ENCODE results near the gene TPM3.
"Not testable (repeated sequence)": the region's sequence is repeated elsewhere in the genome, so short reads cannot be mapped to it uniquely, and the experiment has no call there.

The TPM3 gene

DNA sequence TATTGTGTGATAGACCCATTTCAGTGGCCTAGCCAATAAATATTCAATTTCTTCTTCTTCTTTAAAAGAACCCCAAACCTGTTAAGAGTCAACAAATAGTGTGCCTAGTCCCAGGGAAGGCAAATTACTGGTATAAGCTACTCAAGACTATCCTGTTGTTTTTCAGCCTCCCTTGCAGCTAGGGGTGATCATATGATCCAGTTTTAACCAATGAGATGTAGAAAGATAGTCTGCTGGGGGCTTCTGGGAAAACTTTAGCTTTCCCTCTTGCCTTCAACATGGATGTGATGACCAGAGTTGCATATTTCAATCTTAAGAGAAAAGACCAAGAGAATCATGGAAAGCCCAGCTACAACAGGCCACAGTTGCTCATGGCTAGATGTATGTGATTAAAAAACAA, 32.3 kb downstream of the TPM3 start:
- no peak for DNase-seq

DNA sequence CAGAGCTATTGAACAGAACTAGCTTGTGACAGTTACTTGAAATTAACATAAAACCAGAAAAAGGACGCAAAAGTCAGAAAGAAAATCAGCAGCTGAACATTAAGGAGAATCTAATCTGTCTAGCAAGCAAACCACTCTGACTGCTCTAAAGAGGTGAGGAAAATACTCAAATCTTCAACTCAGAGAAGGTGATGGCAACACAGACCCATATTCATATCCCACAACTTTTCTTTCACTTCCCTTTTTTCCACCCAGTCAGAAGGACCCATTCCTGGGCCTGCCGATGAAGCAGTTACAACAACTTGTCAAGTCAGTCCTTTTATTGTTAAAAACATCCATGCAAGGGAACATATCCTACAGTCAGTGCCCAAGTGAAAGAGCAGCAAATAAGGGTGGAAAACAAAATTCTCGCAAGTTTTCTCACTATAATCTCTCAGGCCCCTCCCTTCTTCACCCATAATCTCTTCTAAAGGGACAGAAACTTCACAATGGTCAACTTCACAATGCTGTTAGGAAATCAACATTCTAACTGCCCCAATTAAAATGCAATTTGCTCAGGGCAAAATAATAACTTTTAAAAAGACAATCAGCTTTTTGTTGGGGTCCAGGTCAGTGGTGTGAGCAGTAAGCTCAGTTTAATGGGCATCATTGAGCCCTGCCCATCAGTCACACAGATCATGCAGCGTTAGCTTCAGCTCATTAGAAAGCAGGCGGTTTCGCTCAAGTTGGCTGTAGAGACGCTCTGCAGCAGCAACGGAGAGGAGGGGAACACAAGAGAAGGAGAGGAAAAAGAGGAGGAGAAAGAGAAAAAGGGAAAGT, 33.4 kb downstream of the TPM3 start:
- DNase-seq: no peak

DNA sequence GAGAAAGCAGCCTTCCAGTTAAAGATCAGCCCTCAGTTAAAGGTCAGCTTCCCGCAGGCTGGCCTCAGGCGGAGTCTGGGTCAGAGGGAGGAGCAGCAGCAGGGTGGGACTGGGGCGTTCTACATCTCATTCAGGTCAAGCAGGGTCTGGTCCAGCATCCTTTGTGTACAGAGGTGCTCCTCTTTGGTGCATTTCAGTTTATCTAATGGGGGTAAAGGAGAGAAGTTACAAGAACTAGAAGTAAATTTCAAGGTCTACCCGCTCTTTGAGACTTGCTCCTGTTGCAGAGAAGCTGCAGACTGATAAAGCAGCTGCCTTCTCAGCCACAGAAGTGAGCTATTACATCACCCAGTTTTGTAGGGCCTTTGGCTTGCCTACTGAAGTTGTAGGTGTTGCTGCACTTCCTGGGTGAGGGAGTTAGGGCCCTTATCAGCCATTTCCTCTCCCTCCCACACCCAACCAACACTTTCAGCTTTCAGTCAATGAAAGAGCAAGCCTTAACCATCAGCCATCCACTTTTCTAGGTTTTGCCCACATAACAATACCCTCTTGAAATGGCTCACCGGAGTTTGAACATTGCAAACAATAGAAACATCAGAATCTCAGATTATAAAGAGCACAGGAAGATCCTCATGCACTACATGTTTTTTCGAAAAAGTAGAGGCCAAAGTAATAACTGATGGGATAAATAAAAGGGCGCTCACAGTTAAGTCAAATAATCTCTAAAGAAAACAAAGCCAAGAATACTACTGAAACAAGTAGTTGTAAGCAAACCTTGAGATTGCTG, 34.2 kb downstream of the TPM3 start:
- peak; percentile 48 for DNase-seq

DNA sequence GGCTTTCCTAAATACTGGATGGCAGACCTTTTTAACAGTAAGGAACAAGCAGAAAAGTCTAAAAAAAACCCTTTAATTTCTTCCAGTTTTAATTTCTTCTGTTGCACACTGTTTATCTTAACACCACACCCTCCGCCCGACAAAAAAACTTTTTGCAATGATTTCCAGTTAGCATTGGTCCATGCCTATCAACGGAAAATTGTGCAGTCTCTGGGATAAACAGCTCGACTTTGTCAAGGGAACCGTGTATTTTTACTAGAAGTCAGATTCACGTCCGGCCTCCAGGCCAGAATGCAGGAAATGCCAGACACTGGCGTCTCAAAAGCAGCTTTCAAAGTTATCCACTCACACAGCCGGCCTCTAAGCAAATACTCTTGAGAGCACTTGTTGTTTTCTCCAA, 36.6 kb downstream of the TPM3 start:
- DNase-seq: no peak

DNA sequence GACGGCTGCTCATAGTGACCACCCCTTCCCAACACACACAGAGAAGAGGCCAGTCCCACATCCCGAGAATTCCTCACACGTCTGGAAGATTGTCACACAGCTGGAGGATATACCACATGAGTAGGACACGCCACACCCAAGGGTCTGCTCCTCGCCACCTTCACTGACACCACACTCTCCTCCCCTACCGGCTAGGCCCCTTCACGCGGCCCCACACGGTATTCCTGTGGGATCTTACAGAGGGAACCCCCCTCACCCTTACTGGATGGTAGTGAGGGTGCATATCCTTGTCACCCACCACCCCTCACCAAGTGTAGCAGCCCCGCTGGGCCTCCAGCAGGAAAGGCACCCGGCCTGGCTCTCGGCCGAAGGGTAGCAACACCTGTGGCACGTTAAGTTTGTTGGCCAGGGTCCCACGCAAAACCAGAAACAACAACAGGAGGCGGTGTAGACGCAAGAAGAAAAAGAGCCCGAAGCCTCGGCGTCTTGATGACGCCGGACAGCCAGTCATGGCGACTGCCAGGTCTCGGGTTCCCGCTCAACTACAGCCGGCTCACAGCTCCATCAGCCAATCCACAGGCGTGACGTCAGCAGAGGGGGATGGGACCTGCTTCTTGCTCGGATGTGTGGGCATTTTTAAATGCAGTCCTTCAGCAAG, 37.2 kb downstream of the TPM3 start, which contains the start of gene NUP210L:
TSS of gene NUP210L (minus strand) at position 540 of the 658 bp plus-strand sequence.
- no peak for DNase-seq

DNA sequence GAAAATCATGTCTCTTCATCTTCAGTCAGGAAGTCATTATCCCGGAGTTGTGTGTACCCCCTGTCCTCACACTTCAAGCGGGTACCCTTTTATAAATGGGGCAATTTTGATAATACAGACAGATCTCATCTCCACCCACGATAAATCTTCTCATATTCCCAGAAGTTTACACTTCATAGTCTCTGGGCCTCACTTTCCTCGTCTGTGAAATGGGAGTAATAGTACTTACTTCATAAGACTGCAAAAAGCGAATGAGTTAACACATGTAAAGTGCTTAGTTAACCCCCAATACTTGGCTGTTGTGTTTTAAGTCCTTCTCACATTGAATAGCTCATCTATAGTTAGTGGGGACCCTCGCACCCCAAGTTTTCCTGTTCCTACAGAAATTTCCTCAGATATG, 37.8 kb downstream of the TPM3 start:
- DNase-seq: no peak

DNA sequence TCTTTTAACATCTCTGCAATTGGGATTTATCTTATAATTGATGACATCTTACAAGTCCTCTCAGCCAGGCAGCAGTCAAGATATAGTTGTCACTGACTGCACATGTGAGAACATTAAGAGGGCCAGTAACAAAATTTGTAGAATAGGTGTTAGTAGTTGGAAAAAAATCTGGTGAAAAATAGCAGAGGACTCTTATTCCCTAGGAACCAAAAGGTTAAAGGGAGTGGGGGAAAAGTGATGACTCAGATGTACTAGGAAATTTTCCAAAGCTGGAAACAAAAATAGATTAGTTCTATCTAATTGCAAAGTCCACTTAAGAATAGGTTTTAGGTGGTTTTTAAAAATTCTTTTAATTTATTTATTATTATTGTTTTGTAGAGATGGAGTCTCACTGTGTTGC, 40.6 kb downstream of the TPM3 start:
- DNase-seq: no peak

DNA sequence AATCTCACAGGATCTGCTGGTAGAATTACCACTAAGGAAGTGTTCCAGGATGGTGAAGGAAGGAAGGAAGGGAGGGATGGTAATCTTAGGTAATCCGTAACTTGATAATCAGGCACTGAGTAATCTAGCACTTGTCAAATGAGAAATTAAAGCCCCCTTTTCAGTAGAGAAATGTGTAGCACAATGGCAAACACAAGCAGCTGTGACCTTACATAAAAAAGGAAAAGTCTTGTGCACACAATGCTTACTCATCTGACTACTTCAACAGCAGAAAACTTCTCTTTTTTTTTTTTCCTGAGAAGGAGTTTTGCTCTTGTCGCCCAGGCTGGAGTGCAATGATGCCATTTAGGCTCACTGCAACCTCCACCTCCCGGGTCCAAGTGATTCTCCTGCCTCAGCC, 43.1 kb downstream of the TPM3 start:
- no peak for DNase-seq

DNA sequence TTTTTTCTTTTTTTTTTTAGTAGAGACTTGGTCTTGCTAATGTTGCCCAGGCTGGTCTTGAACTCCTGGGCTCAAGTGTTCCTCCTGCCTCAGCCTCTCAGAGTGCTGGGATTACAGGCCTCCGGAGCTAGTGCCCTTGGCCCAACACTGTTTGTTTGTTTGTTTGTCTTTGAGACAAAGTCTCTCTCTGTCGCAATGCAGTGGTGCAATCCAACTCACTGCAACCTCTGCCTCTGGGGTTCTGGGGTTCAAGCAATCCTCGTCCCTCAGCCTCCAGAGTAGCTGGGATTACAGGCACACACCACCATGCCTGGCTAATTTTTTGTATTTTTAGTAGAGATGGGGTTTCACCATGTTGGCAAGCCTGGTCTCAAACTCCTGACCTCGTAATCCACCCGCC, 44.4 kb downstream of the TPM3 start:
- not testable (repeated sequence) for DNase-seq

DNA sequence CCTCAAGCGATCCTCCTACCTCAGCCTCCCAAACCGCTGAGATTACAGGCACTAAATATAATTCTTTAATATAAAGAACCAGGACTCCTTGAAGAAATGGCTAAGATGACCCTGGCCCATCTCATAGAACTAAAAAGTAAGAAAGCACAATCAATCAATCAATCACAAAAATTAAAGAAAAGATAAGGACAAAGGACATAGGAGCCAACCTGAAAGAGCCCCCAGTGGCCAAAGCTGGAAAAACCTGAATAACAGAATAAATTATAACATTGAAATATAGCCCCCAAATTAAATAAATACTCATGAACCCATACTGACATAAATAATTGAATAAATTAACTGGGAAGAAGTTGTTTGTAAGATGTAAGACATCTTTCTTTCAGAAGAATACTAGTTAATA, 45.9 kb downstream of the TPM3 start:
- DNase-seq: no peak

DNA sequence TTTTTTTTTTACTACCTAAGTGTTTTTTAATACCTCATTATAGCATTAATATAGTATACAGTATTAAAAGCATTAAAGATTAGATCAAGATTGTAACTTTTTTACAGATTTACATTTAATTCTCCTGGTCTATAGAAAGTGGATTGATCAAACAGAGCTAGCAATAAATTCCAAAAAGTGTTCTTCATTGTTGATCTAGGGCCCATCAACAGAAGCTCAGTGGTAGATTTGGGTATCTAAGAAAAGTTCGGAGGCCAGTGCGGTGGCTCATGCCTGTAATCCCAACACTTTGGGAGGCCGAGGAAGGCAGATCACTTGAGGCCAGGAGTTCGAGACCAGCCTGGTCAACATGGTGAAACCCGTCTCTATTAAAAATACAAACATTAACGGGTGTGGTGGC, 49.5 kb downstream of the TPM3 start:
- no peak for DNase-seq

DNA sequence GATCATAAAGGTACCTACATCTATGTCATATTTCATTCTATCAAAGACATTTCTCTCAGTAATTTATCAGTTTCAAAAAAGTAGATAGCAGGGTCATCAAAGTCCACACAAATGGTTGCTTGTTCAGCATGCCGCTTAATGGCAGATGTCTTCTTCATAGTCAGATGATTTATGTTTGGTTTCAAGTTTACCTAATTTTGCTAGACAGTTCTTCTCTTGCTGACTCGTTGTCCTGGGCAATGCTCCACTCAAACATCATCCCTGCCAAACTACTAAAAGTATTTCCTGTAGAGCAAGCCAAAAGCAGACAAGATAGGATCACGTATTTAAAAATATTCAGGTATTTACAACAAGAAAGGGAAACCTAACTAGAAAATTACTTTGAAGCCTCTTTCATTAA, 50.7 kb downstream of the TPM3 start:
- DNase-seq: no peak

DNA sequence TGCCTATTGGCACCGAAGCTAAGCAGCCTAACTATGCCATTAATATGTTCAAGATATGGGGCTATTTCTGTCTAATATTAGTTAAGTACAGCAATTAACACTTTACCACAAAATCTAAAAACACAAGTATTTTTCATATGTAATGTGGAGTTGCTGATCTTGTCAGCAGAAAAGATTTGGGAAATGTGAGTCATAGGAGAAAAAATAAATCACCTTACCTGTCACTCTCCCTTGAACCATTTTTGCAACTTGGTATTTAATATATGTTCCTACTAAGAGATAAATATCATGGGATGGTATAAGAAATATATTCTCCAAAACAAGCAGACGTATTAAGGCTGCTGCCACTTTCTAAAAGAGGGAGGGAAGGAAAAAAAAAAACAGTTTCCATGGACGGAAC, 54.0 kb downstream of the TPM3 start:
- DNase-seq: no peak

DNA sequence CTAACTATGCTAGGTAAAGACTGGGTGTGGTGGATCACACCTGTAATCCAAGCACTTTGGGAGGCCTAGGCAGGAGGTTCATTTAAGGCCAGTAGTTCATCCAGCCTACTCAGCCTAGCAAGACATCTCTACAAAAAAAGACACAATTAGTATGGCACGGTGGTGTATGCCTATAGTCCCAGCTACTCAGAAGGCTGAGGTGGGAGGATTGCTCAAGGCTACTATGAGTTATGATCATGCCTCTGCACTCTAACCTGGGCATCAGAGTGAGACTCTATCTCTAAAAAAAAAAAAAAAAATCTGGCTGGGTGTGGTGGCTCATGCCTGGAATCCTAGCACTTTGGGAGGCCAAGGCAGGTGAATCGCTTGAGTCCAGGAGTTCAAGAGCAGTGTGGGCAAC, 58.6 kb downstream of the TPM3 start:
- DNase-seq: no peak

DNA sequence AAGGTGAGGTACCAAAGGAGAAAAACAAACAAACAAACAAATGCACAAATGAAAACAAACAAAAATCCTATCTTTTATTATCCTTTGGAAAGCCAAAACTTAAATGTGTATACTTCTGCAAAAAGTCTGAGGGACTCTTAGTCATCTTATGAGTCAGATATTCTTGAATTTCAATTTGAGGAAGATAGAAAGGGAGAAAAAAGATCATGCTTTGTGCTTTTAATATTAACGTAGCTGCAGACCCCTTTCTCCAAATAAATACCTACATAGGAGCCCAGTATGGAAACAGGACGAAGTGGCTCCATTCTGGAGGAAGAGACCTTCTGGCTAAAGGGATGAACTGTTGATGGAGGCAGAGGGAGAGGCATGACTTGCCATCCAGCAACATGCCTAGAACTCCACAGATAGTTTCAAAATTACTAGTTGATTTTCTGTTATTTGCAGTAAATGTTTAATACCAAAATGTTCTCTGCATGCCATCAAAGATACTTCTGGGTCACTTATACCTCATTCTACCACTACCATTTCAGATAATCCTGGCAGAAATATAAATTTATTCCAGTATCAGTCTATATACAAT, 62.4 kb downstream of the TPM3 start:
- no peak for DNase-seq

DNA sequence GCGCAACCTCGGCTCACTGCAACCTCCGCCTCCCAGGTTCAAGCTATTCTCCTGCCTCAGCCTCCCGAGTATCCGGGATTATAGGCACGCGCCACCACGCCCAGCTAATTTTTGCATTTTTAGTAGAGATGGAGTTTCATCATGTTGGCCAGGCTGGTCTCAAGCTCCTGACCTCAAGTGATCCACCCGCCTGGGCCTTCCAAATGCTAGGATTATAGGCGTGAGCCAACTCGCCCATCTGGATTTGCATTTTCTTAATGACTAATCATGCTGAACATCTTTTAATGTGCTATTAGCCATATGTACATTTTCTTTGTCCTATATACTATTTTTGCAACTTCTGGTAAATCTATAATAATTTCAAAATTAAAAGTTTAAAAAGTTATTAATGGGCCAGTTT, 68.7 kb downstream of the TPM3 start:
- not testable (repeated sequence) for DNase-seq

DNA sequence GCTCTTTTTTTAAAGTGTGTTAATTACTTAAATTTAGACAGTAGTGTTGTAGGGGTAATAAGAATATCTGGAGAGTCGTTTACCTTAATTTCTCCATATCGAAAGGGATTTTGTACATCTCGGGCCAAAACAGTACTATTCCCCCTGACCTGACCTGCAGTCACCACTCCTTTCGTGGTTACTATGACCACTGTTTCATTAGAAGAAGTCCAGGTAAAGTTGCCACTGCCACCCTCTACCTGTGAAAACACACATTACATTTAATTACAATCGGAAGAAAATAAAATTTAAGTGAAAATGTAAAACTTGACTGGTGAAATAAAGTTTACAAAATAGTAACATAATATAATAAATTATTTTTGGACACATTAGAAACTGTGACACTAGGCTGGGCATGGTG, 74.3 kb downstream of the TPM3 start:
- DNase-seq: no peak

DNA sequence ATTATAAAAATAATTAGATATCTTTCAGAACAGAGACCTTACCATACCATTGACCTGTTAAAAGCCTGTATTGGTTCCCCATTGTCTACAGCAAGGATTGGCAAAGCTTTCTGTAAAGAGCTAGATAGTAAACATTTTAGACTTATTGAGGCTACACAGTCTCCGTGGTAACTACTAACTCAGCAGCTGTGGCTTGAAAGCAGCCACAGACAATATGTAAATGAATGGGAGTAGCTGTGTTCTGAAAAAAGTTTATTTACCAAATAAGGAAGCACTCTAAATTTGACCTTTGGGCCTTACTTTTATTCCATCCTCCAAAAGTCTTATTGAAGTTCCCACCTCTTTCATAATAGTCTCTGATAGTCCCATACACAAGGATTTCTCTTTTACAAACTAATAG, 76.7 kb downstream of the TPM3 start:
- DNase-seq: no peak
